HepG2 (cell line): Measurements from ENCODE around the gene PAQR3. TPM values are rescaled to one million over a fixed set of nuclear protein-coding genes. Genes with fewer than 3 reads are reported as not detected.

Experiments used
- ATAC-seq: fragments of 200-7000 bp; cut with Tn5 transposase; 3 replicates; pipeline ENCODE4 v1.9.1; 2020; ENCODE audit warnings: mild to moderate bottlenecking, moderate library complexity
- BruUV-seq: library from RNA; stranded (reverse); fragments of 400-500 nt; replicated peaks from 2 replicates; lab custom pipeline; 2021; lab: Mats Ljungman, UMichigan
- CTCF ChIA-PET: fragments of 300-600 bp; formaldehyde crosslinking; extraction: SDS; loops from one replicate; lab custom pipeline; 2021; ENCODE audit warnings: low total read pairs, inconsistent platforms, low intra/inter-chr PET ratio; lab: Yijun Ruan, JAX
- POLR2A ChIA-PET: fragments of 350-600 bp; sonication (Branson Sonifier 250); formaldehyde crosslinking; loops from one replicate; lab custom pipeline; 2020; ENCODE audit warnings: antibody characterized with exemption, inconsistent platforms; lab: Yijun Ruan, JAX
- DNase-seq: peaks from one replicate; pipeline ENCODE4 v3.0.0-alpha.2; 2015; ENCODE audit warnings: low spot score
- FAIRE-seq: peaks from 3 replicates; lab custom pipeline; 2011; peaks lifted over from hg19 to GRCh38; lab: Jason Lieb, UNC
- H2AFZ ChIP-seq: one replicate; pipeline ENCODE4 v1.6.1; 2011; ENCODE audit warnings: low read length, inconsistent platforms
- H3K27ac ChIP-seq: fragments of 300-600 bp; 3 replicates; pipeline ENCODE4 v1.8.0; 2011; ENCODE audit warnings: mixed run types, mild to moderate bottlenecking, mixed read lengths, low read length, inconsistent platforms; ENCODE audit not compliant: insufficient read depth; ENCODE audit errors: extremely low read length
- H3K27me3 ChIP-seq, 2 experiments: fragments of 200-600 bp in 1 of 2; 2 replicates in 1 of 2; 3 replicates in 1 of 2; pipeline versions ENCODE4 v1.6.0 to v1.8.0; 2011; ENCODE audit warnings: low read length in 2 of 2, mild to moderate bottlenecking in 2 of 2, moderate library complexity in 2 of 2, inconsistent platforms in 1 of 2; ENCODE audit not compliant: insufficient read depth in 2 of 2, control insufficient read depth in 1 of 2
- H3K36me3 ChIP-seq, 2 experiments: fragments of 200-600 bp in 1 of 2; replicated peaks in 1 of 2; 2 replicates in 1 of 2; 3 replicates in 1 of 2; pipeline versions ENCODE4 v1.5.1 to v1.8.0; 2011; ENCODE audit warnings: low read length in 2 of 2, inconsistent platforms in 1 of 2; ENCODE audit not compliant: insufficient read depth in 2 of 2, control insufficient read depth in 1 of 2
- H3K4me1 ChIP-seq: 2 replicates; pipeline ENCODE4 v1.5.1; 2012; ENCODE audit warnings: low read length, inconsistent platforms; ENCODE audit not compliant: insufficient read depth
- H3K4me2 ChIP-seq: 2 replicates; pipeline ENCODE4 v1.6.0; 2011; ENCODE audit warnings: low read depth, low read length, inconsistent platforms
- H3K4me3 ChIP-seq, 3 experiments: fragments of 200-600 bp in 1 of 3; sonication (generic), shearing (Covaris generic) in 1 of 3; replicated peaks in 1 of 3; 2 replicates each; pipeline ENCODE4 v1.5.1; 2011 to 2016; ENCODE audit warnings: low read length in 3 of 3, inconsistent platforms in 2 of 3, low read depth in 2 of 3, mild to moderate bottlenecking in 2 of 3, control low read depth in 1 of 3, mixed read lengths in 1 of 3; ENCODE audit not compliant: insufficient read depth in 1 of 3
- H3K79me2 ChIP-seq: one replicate; pipeline ENCODE4 v1.6.1; 2011; ENCODE audit warnings: low read length, inconsistent platforms; ENCODE audit not compliant: insufficient read depth
- H3K9ac ChIP-seq: 2 replicates; pipeline ENCODE4 v1.6.0; 2011; ENCODE audit warnings: mild to moderate bottlenecking, low read depth, low read length, inconsistent platforms; ENCODE audit not compliant: insufficient read depth
- H3K9me3 ChIP-seq: 2 replicates; pipeline ENCODE4 v1.5.1; 2012; ENCODE audit warnings: mild to moderate bottlenecking, low read length
- H4K20me1 ChIP-seq: 2 replicates; pipeline ENCODE4 v1.6.0; 2011; ENCODE audit warnings: inconsistent platforms, mild to moderate bottlenecking, low read length, moderate library complexity; ENCODE audit not compliant: insufficient read depth
- HDAC2 ChIP-seq: sonication (generic); formaldehyde crosslinking; IDR thresholded peaks from 2 replicates; pipeline ENCODE4 v1.4.0; 2020; ENCODE audit warnings: missing genetic modification reagents
- HNF4A ChIP-seq: sonication (generic); formaldehyde crosslinking; IDR thresholded peaks from 2 replicates; pipeline ENCODE4 v1.4.0; 2020; ENCODE audit warnings: missing genetic modification reagents
- KDM6A ChIP-seq: IDR thresholded peaks from 2 replicates; pipeline ENCODE4 v1.6.1; 2016; ENCODE audit warnings: low read depth
- TRIM24 ChIP-seq: sonication (generic); formaldehyde crosslinking; IDR thresholded peaks from 2 replicates; pipeline ENCODE4 v1.8.0; 2022; ENCODE audit warnings: mild to moderate bottlenecking, missing genetic modification reagents
- YEATS4 ChIP-seq: sonication (generic); formaldehyde crosslinking; IDR thresholded peaks from 2 replicates; pipeline ENCODE4 v1.4.0; 2020; ENCODE audit warnings: missing genetic modification reagents, borderline replicate concordance
- ZFP36 ChIP-seq: fragments of 150-350 bp; IDR thresholded peaks from 2 replicates; pipeline ENCODE4 v1.6.1; 2018; ENCODE audit warnings: borderline replicate concordance, low read length, low read depth; ENCODE audit not compliant: partially characterized antibody
- ZNF441 ChIP-seq: sonication (generic); formaldehyde crosslinking; IDR thresholded peaks from 2 replicates; pipeline ENCODE4 v1.7.0; 2021; ENCODE audit warnings: missing genetic modification reagents, borderline replicate concordance
- ZNF547 ChIP-seq: sonication (generic); formaldehyde crosslinking; IDR thresholded peaks from 2 replicates; pipeline ENCODE4 v1.5.1; 2020; ENCODE audit warnings: mild to moderate bottlenecking, missing genetic modification reagents
- ZNF562 ChIP-seq: sonication (generic); formaldehyde crosslinking; IDR thresholded peaks from 2 replicates; pipeline ENCODE4 v1.8.0; 2022; ENCODE audit warnings: missing genetic modification reagents, borderline replicate concordance
- WGBS: methylation state at CpG from one replicate; pipeline ENCODE4 v1.1.6; 2017; ENCODE audit warnings: low lambda C conversion rate; 5-methylcytosine and 5-hydroxymethylcytosine counted together
- in situ Hi-C: cut with HindIII; loops from 2 replicates; pipeline ENCODE4 v1.10.0; 2017; ENCODE audit warnings: low pct_unique_long_range_greater_than_20kb; ENCODE audit not compliant: extremely low pct_ligation_motif_present
- intact Hi-C: fragments of 100-400 bp; cut with micrococcal nuclease; formaldehyde crosslinking; loops from one replicate; pipeline ENCODE4 v1.10.0; 2022; ENCODE audit not compliant: unreplicated experiment
- polyA plus RNA-seq, 8 experiments: library from polyadenylated mRNA; depleted of rRNA in 3 of 8; stranded (reverse) in 7 of 8; unstranded in 1 of 8; fragments of >200 nt; fragmentation: Illumina TruSeq in 4 of 8; extraction: Trizol in 4 of 8; gene quantifications; 2 replicates each; pipeline versions ENCODE4 v1.2.1 to v1.2.3, GENCODE V29; 2011 to 2016; ENCODE audit warnings: low read depth in 4 of 8, missing spikeins in 1 of 8, mixed read lengths in 1 of 8; ENCODE audit not compliant: insufficient read depth in 1 of 8
- total RNA-seq, 5 experiments: library from RNA; depleted of rRNA; stranded (reverse); fragments of >200 nt; fragmentation: Illumina TruSeq; extraction: Trizol; gene quantifications; 2 replicates each; pipeline ENCODE4 v1.2.3, GENCODE V29; 2016; ENCODE audit warnings: low read depth in 1 of 5
- TF ChIP-seq, protein P1 (sequence below): sonication (generic); formaldehyde crosslinking; conservative IDR thresholded peaks from 2 replicates; pipeline ENCODE4 v1.5.0; 2020; ENCODE audit warnings: missing genetic modification reagents
- TF ChIP-seq, protein P2 (sequence below): sonication (generic); formaldehyde crosslinking; IDR thresholded peaks from 2 replicates; pipeline ENCODE4; 2020; ENCODE audit warnings: missing genetic modification reagents, mild to moderate bottlenecking, borderline replicate concordance
- TF ChIP-seq, protein P3 (sequence below): sonication (generic); formaldehyde crosslinking; IDR thresholded peaks from 2 replicates; pipeline ENCODE4 v1.8.0; 2022; ENCODE audit warnings: missing genetic modification reagents, low read depth, mild to moderate bottlenecking, borderline replicate concordance

Gene PAQR3
- total and polyA plus RNA-seq, 2 of the 13 experiments (the other 11 are each of a cell fraction or from before 2014, with no cell fraction given): 9.9 to 13.6 TPM

DNA sequence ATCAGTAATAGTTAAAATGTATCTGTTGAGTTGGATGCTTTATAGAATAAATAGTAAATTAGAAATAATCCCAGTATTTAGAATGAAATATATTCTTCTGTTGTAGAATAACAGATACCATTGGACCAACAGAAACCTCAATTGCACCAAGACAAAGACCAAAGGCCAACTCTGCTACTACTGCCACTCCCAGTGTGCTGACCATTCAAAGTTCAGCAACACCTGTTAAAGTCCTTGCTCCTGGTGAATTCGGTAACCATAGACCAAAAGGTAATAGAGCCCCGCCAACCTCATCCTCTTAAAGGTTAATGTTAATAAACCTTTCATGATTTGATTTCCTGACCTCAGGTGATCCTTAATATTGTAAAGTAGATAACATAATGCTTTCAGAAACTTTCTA is 73.8 kb downstream of the PAQR3 start:
- Histone ChIP-seq H3K9ac (no peak overlapping the region), H3K79me2 (no peaks in the 10 kb centered on the region), H3K4me1 (peaks cover 27% of the 10 kb centered on the region), H3K4me2 (no peak overlapping the region), H3K36me3 (peaks cover 0 to 10% of the 10 kb centered on the region in 2 experiments; a peak in 1 of 5 replicates), H3K27me3 (no peaks in the 10 kb centered on the region), H3K9me3 (peaks cover 15% of the 10 kb centered on the region), H2AFZ (no peak overlapping the region), H3K4me3 (no peak overlapping the region), H3K27ac (no peak overlapping the region), H4K20me1 (no peaks in the 10 kb centered on the region)
- ChIA-PET CTCF (interaction anchor here (1.8 to 2.5 kb wide), 2 partner anchors 221 to 253 kb away, joined by 14 to 15 read pairs; no protein-coding TSS in a partner anchor), POLR2A (no interaction called here)
- in situ Hi-C loops (loop anchor here (25.0 kb wide), 1 partner anchor 903 kb away; no protein-coding TSS in a partner anchor), intact Hi-C loops (loop anchor here (10.0 kb wide), 1 partner anchor 911 kb away; no protein-coding TSS in a partner anchor)
- WGBS: 86% methylated on average over 2 of the region's 2 CpGs
- DNase-seq (no peak), ATAC-seq (no peak), FAIRE-seq (no peak)
- BruUV-seq: no TSS peak
- TF ChIP-seq HNF4A (CRISPR knock-in tag) (0 out of 2 replicates have a peak, but pooled peaks have one; percentile 22), ZNF441 (CRISPR knock-in tag) (no peak)

DNA sequence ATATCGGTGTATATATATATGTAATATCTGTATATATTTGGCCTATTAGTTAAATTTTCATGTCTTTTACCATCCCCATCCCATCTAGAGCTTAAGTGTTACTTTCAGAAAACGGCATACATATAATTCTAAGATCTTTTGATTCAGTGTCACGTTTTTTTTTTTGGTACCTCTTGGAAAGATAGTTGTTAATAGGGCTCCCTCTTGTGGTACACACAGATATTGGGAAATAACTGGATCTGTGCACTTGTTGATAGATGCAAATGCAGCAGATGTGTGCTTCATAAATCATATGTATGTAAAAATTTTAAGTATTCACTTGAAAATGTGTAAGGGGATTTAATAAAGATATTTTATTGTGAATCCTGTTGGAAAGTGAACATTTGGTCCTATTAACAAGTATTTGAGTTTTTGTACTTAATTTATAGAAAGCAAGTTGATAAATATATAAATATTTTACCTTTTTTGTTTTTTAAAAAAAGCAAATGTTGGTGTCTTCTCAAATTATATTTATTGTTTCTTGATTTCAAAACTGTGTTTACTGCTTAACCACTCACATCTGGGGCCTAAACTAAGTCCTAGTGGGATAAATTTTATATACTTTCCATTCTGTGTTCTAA is 74.7 kb downstream of the PAQR3 start:
- ChIA-PET POLR2A (no interaction called here), CTCF (interaction anchor here (1.8 to 2.5 kb wide), 2 partner anchors 220 to 252 kb away, joined by 14 to 15 read pairs; no protein-coding TSS in a partner anchor)
- Histone ChIP-seq H3K36me3 (peaks cover 1 to 14% of the 10 kb centered on the region in 2 experiments; a peak in 1 of 5 replicates), H3K4me3 (no peak overlapping the region), H3K9me3 (peaks cover 15% of the 10 kb centered on the region), H3K9ac (no peak overlapping the region), H4K20me1 (no peaks in the 10 kb centered on the region), H3K4me1 (peaks cover 27% of the 10 kb centered on the region), H3K4me2 (no peak overlapping the region), H2AFZ (no peak overlapping the region), H3K79me2 (no peaks in the 10 kb centered on the region), H3K27ac (no peak overlapping the region), H3K27me3 (no peaks in the 10 kb centered on the region)
- 33% methylated on average over 3 of the region's 3 CpGs for WGBS
- ATAC-seq (0 out of 3 replicates have a peak, but pooled peaks have one; percentile 31), FAIRE-seq (no peak), DNase-seq (peak; percentile 74)
- intact Hi-C loops: loop anchor here (1.0 to 10.0 kb wide), 4 partner anchors 220 to 910 kb away; no protein-coding TSS in a partner anchor
- BruUV-seq: no TSS peak
- in situ Hi-C loops: loop anchor here (5.0 to 25.0 kb wide), 2 partner anchors 252 to 902 kb away; no protein-coding TSS in a partner anchor
- TF ChIP-seq ZFP36 (no peak), TRIM24 (no peak), ZNF547 (CRISPR knock-in tag) (no peak), ZNF562 (CRISPR knock-in tag) (no peak), HDAC2 (CRISPR knock-in tag) (no peak), YEATS4 (CRISPR knock-in tag) (no peak), KDM6A (no peak)
- TF ChIP-seq, protein P1, sequence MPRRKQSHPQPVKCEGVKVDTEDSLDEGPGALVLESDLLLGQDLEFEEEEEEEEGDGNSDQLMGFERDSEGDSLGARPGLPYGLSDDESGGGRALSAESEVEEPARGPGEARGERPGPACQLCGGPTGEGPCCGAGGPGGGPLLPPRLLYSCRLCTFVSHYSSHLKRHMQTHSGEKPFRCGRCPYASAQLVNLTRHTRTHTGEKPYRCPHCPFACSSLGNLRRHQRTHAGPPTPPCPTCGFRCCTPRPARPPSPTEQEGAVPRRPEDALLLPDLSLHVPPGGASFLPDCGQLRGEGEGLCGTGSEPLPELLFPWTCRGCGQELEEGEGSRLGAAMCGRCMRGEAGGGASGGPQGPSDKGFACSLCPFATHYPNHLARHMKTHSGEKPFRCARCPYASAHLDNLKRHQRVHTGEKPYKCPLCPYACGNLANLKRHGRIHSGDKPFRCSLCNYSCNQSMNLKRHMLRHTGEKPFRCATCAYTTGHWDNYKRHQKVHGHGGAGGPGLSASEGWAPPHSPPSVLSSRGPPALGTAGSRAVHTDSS: no peak
- TF ChIP-seq, protein P2, sequence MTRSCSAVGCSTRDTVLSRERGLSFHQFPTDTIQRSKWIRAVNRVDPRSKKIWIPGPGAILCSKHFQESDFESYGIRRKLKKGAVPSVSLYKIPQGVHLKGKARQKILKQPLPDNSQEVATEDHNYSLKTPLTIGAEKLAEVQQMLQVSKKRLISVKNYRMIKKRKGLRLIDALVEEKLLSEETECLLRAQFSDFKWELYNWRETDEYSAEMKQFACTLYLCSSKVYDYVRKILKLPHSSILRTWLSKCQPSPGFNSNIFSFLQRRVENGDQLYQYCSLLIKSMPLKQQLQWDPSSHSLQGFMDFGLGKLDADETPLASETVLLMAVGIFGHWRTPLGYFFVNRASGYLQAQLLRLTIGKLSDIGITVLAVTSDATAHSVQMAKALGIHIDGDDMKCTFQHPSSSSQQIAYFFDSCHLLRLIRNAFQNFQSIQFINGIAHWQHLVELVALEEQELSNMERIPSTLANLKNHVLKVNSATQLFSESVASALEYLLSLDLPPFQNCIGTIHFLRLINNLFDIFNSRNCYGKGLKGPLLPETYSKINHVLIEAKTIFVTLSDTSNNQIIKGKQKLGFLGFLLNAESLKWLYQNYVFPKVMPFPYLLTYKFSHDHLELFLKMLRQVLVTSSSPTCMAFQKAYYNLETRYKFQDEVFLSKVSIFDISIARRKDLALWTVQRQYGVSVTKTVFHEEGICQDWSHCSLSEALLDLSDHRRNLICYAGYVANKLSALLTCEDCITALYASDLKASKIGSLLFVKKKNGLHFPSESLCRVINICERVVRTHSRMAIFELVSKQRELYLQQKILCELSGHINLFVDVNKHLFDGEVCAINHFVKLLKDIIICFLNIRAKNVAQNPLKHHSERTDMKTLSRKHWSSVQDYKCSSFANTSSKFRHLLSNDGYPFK (CRISPR knock-in tag): no peak
- TF ChIP-seq, protein P3, sequence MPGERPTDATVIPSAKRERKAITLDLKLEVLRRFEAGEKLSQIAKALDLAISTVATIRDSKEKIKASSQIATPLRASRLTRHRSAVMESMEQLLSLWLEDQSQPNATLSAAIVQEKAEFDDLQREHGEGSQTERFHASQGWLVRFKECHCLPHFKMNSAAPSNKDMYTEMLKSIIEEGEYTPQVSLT (CRISPR knock-in tag): no peak
